Common myeloid progenitor, CD34-positive (primary cell): ENCODE measurements around the gene OXNAD1.

ENCODE experiments used
- CTCF ChIA-PET: fragments of 350-600 bp; sonication (Branson Sonifier 250); formaldehyde crosslinking; loops from one replicate; lab custom pipeline; 2021; ENCODE audit warnings: antibody characterized with exemption; lab: Charles Lee
- POLR2A ChIA-PET: fragments of 350-600 bp; sonication (Branson Sonifier 250); formaldehyde crosslinking; loops from one replicate; lab custom pipeline; 2021; ENCODE audit warnings: antibody characterized with exemption; lab: Charles Lee
- DNase-seq, 3 donors: peaks; one replicate each; pipeline versions ENCODE4 v3.0.0 to v3.0.0-alpha.2; 2013
- H3K27ac ChIP-seq, 2 experiments: 1 replicate in 1 of 2; 2 replicates in 1 of 2; pipeline ENCODE4 v1.7.0; 2013; ENCODE audit warnings: inconsistent platforms in 2 of 2, low read length in 2 of 2, mild to moderate bottlenecking in 2 of 2, low read depth in 1 of 2, moderate library complexity in 1 of 2; ENCODE audit not compliant: severe bottlenecking in 2 of 2, insufficient read depth in 1 of 2, poor library complexity in 1 of 2
- H3K27me3 ChIP-seq, 5 experiments: replicated peaks in 2 of 5; 1 replicate in 3 of 5; 2 replicates in 2 of 5; pipeline versions ENCODE4 v1.6.1 to v1.7.0; 2013; ENCODE audit warnings: low read length in 4 of 5, mild to moderate bottlenecking in 2 of 5, moderate library complexity in 2 of 5, inconsistent platforms in 1 of 5; ENCODE audit not compliant: insufficient read depth in 5 of 5, control insufficient read depth in 4 of 5
- H3K36me3 ChIP-seq, 4 experiments: 1 replicate in 2 of 4; 2 replicates in 2 of 4; pipeline versions ENCODE4 v1.6.1 to v1.7.0; 2013; ENCODE audit warnings: low read length in 3 of 4, control low read depth in 1 of 4, mild to moderate bottlenecking in 1 of 4; ENCODE audit not compliant: control insufficient read depth in 4 of 4, insufficient read depth in 4 of 4
- H3K4me1 ChIP-seq, 4 experiments: 1 replicate in 3 of 4; 2 replicates in 1 of 4; pipeline versions ENCODE4 v1.6.1 to v1.7.1; 2013; ENCODE audit warnings: low read length in 3 of 4, mild to moderate bottlenecking in 3 of 4, control low read depth in 1 of 4, inconsistent platforms in 1 of 4, moderate library complexity in 1 of 4; ENCODE audit not compliant: control insufficient read depth in 4 of 4, insufficient read depth in 4 of 4; ENCODE audit errors: control extremely low read depth in 1 of 4
- H3K4me3 ChIP-seq, 7 experiments: 1 replicate in 4 of 7; 2 replicates in 3 of 7; pipeline versions ENCODE4 v1.5.1 to v1.7.0; 2013; ENCODE audit warnings: mild to moderate bottlenecking in 7 of 7, low read length in 6 of 7, moderate library complexity in 6 of 7, inconsistent platforms in 2 of 7, low read depth in 2 of 7, control low read depth in 1 of 7; ENCODE audit not compliant: insufficient read depth in 4 of 7, control insufficient read depth in 1 of 7; ENCODE audit errors: extremely low read depth in 1 of 7
- H3K9me3 ChIP-seq, 5 experiments: 1 replicate in 4 of 5; 2 replicates in 1 of 5; pipeline versions ENCODE4 v1.6.1 to v1.7.1; 2013; ENCODE audit warnings: low read length in 4 of 5, mild to moderate bottlenecking in 2 of 5, inconsistent platforms in 1 of 5, low read depth in 1 of 5, moderate library complexity in 1 of 5; ENCODE audit not compliant: control insufficient read depth in 4 of 5, insufficient read depth in 2 of 5; ENCODE audit errors: control extremely low read depth in 1 of 5
- WGBS: methylation state at CpG from one replicate; pipeline ENCODE4 v1.1.5; 2013; ENCODE audit not compliant: insufficient coverage; 5-methylcytosine and 5-hydroxymethylcytosine counted together

OXNAD1 gene

GRCh38 chr3:16335333-16335732, 70.3 kb downstream of the OXNAD1 start:
- Histone ChIP-seq H3K27ac (no peak overlapping the region), H3K4me1 (peaks cover 9 to 21% (median 16%) of the 10 kb centered on the region in 4 experiments), H3K4me3 (no peak overlapping the region), H3K27me3 (no peaks in the 10 kb centered on the region), H3K9me3 (peaks cover 3 to 9% (median 7%) of the 10 kb centered on the region in 5 experiments), H3K36me3 (peaks cover 6 to 45% (median 35%) of the 10 kb centered on the region in 4 experiments)
- no CpG with 5 or more reads among the region's 5 CpGs for WGBS
- ChIA-PET CTCF (interaction anchor here (1.5 kb wide), 1 partner anchor 35 kb away, joined by 4 read pairs; no protein-coding TSS in a partner anchor), POLR2A (no interaction called here)
- no peak for DNase-seq

DNA sequence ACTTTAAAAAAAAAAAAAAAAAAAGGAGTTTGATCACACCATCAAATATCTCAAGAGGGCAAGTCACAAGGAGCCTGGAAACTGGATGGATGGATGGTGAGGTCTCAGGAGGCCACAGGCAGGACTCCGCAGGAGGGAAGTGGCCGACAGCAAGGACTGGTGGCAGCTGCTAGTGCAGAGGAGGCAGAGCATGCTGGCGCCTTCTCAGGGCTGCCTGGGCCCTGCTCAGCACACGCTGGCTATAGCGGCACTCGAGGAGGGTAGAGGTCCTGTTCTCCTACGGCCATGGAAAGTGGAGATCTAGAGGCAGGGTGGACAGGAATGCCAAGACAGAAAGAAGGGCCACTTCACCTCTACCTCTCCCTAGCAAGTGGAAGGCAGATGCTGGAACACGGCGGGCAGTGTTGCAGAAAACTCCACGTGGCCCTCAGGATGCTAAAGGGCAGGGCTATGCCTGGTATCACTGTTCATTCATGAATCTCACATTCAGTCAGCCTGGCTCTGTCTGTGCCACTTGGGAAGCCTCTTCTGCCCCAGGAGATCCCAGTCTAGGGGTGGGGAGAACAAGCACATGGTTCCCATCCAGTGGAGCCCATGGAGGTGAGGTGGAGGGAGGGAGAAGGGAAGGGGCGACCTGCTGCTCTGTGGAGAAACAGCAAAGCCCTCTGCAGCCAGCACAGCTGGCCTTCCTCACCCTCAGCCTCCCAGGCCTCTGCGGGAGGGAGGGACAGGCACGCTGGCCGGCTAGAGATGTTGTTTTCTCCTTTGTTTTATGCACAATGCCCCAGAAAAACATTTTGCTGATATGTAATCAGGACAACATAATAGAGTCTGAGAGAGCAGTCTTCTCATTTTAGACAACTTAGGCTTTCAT, 71.0 kb downstream of the OXNAD1 start:
- POLR2A ChIA-PET: no interaction called here

DNA sequence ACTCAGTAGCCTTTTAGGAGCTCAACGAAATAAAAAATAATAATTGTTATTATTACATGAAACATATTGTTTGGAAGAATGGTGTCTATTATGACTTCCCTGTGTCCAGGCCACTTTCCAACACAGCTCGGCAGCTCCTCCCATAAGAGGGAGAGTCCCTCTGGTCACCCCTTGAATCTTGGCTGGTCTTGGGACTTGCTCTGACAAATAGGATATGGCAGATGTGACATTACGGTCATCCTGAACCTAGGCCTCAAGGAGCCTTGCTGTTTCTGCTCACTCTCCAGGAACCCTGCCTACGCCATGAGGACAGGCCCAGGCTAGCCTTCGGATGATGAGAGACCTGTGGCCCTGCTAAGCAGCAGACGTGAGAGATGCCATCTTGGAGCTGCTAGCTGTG, 71.8 kb downstream of the OXNAD1 start:
- H3K9me3 ChIP-seq: peaks cover 1 to 3% (median 3%) of the 10 kb centered on the region in 5 experiments
- no peak overlapping the region for H3K4me3 ChIP-seq
- DNase-seq: no peak
- H3K4me1 ChIP-seq: peaks cover 9 to 21% (median 16%) of the 10 kb centered on the region in 4 experiments
- H3K36me3 ChIP-seq: peaks cover 3 to 35% (median 28%) of the 10 kb centered on the region in 4 experiments
- ChIA-PET CTCF (interaction anchor here (0.7 to 1.9 kb wide), 3 partner anchors 10 to 20 kb away, joined by 3 to 7 read pairs (median 3); no protein-coding TSS in a partner anchor), POLR2A (no interaction called here)
- 100% methylated on average over 5 of the region's 6 CpGs for WGBS
- no peaks in the 10 kb centered on the region for H3K27me3 ChIP-seq
- H3K27ac ChIP-seq: no peak overlapping the region

More for the DNA sequence above, 71.0 kb downstream of the OXNAD1 start:
- CTCF ChIA-PET: interaction anchor here (0.7 to 1.9 kb wide), 3 partner anchors 15 to 35 kb away, joined by 3 to 7 read pairs (median 4); no protein-coding TSS in a partner anchor
- Histone ChIP-seq H3K9me3 (peaks cover 3 to 9% (median 7%) of the 10 kb centered on the region in 5 experiments), H3K36me3 (peaks cover 4 to 40% (median 33%) of the 10 kb centered on the region in 4 experiments), H3K4me1 (peaks cover 9 to 21% (median 16%) of the 10 kb centered on the region in 4 experiments), H3K4me3 (no peak overlapping the region), H3K27me3 (no peaks in the 10 kb centered on the region), H3K27ac (no peak overlapping the region)
- 94% methylated on average over 9 of the region's 14 CpGs for WGBS
- no peak for DNase-seq

GRCh38 chr3:16337856-16338540, 73.0 kb downstream of the OXNAD1 start:
- Histone ChIP-seq H3K4me1 (peaks cover 9 to 21% (median 18%) of the 10 kb centered on the region in 4 experiments), H3K4me3 (peak overlapping the region in 1 of 7 experiments; percentile 47), H3K36me3 (peaks cover 2 to 26% (median 24%) of the 10 kb centered on the region in 4 experiments), H3K27me3 (no peaks in the 10 kb centered on the region), H3K27ac (peak overlapping the region in 1 of 2 experiments; percentile 20), H3K9me3 (no peaks in the 10 kb centered on the region)
- CTCF ChIA-PET: interaction anchor here (0.8 to 1.9 kb wide), 7 partner anchors 9 to 187 kb away, joined by 3 to 7 read pairs (median 3); no protein-coding TSS in a partner anchor
- 8% methylated on average over 14 of the region's 15 CpGs for WGBS
- peak; percentile 66 to 90 (median 82) for DNase-seq
- POLR2A ChIA-PET: interaction anchor here (0.6 kb wide), 1 partner anchor 46 kb away, joined by 3 read pairs; no protein-coding TSS in a partner anchor

DNA sequence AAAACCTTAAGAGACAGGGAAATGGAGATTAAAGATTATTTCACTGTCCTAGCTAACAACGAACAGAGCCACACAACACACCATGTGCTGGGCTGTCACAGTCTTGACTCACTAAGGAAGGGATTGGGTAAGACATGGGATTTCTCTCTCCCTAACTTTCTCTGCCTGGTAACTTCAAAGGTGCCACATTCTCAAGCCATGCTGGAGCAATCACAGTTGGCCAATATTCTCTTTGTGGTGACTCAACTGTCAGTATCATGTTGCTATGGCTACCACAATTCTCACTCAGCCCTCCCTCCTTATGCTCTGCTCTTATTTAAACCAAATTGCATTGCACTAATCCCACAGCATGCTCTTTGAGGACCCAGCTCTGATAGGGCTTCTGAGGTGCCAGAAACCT, 74.0 kb downstream of the OXNAD1 start:
- no peak overlapping the region for H3K27ac ChIP-seq
- no peaks in the 10 kb centered on the region for H3K9me3 ChIP-seq
- no peaks in the 10 kb centered on the region for H3K27me3 ChIP-seq
- 71% methylated on average over 1 of the region's 1 CpG for WGBS
- CTCF ChIA-PET: interaction anchor here (1.0 to 1.6 kb wide), 3 partner anchors 8 to 49 kb away, joined by 3 to 4 read pairs (median 3); no protein-coding TSS in a partner anchor
- H3K36me3 ChIP-seq: peaks cover 2 to 30% (median 25%) of the 10 kb centered on the region in 4 experiments
- H3K4me3 ChIP-seq: no peak overlapping the region
- POLR2A ChIA-PET: no interaction called here
- H3K4me1 ChIP-seq: peaks cover 9 to 22% (median 20%) of the 10 kb centered on the region in 4 experiments
- peak; percentile 22 to 77 (median 73) for DNase-seq

- no peak for DNase-seq
- CTCF ChIA-PET: no interaction called here
Observed at GRCh38 chr3:16343101-16343500, 78.1 kb downstream of the OXNAD1 start.

More at GRCh38 chr3:16343101-16343500, 78.1 kb downstream of the OXNAD1 start:
- Histone ChIP-seq H3K4me3 (no peak overlapping the region), H3K27ac (no peak overlapping the region), H3K4me1 (peaks cover 9 to 17% (median 14%) of the 10 kb centered on the region in 4 experiments), H3K9me3 (no peaks in the 10 kb centered on the region), H3K36me3 (peaks cover 3 to 40% (median 30%) of the 10 kb centered on the region in 4 experiments), H3K27me3 (no peaks in the 10 kb centered on the region)
- 100% methylated on average over 1 of the region's 1 CpG for WGBS
- POLR2A ChIA-PET: no interaction called here
